GM19324 (cell line): ENCODE data around the gene CDH11.

ENCODE experiments used
- ATAC-seq: cut with Tn5 transposase; IDR thresholded peaks from one replicate; pipeline ENCODE4 v1.9.1; 2021; ENCODE audit warnings: mild to moderate bottlenecking, moderate library complexity; ENCODE audit not compliant: unreplicated experiment, low FRiP score

The CDH11 gene, protein sequence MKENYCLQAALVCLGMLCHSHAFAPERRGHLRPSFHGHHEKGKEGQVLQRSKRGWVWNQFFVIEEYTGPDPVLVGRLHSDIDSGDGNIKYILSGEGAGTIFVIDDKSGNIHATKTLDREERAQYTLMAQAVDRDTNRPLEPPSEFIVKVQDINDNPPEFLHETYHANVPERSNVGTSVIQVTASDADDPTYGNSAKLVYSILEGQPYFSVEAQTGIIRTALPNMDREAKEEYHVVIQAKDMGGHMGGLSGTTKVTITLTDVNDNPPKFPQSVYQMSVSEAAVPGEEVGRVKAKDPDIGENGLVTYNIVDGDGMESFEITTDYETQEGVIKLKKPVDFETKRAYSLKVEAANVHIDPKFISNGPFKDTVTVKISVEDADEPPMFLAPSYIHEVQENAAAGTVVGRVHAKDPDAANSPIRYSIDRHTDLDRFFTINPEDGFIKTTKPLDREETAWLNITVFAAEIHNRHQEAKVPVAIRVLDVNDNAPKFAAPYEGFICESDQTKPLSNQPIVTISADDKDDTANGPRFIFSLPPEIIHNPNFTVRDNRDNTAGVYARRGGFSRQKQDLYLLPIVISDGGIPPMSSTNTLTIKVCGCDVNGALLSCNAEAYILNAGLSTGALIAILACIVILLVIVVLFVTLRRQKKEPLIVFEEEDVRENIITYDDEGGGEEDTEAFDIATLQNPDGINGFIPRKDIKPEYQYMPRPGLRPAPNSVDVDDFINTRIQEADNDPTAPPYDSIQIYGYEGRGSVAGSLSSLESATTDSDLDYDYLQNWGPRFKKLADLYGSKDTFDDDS

DNA sequence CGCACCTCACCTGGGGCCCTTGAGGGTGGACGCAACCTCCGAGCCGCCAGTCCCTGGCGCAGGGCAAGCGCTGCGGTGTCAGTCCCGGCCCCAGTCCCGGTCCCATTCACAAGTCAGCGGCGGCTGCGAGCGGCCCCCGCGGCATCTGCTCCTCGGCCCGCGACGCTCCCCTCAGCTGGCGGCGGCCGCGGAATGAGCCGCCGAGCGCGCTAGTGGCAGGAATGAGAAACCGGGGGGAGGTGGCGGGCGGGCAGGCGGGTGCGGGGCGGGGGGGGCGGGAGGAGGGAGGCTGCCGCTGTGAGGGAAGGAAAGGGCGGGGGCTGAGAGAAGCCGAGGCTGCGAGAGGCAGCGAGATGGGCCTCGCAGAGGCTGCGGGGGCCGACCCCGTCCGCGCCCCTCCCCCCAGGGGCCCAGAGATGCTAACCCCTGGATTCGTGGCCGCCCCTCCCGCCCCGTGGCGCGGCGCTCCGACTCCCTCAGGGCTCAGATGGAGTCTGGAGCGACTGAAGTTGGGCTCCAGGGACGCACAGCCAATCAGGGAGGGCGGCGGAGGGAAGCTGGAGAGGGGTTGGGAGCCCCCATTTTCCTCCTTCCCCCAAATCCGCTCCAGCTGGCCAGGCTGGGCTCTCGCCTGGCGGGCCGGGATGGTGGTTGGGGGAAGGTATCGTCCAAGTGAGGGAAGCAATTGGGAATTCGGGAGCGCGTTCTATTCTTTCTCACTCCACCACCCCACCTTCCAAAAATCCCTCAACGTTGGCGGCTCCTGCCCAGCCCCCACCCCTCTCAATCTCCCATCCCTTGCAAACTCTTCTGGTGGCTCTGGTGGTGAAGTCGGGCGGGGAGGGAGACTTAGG is at the start of gene CDH11:
TSS of gene CDH11 (minus strand) at position 194 of the 854 bp plus-strand sequence. CDS start 117,194 bp downstream, outside the sequence.
- ATAC-seq, result no peak

DNA sequence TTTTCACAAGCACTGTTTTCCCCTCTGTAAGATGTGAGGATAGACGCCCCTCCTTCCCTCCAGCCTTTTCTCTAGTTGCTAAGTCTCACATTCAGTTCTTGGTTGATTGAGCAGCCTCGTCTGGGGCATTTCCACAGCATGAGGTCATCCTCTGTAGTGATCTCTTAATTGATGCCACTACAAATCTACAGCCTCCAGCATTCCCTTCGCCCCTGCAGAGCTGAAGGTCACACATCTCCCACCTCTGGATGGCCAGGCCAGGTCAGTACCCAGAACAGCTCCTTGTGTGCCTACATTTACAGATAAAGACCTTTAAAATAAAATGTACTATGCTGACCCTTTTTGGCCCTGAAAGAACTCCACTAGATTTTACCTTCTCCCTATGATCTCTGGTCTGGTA is 32.5 kb upstream of the CDH11 start:
- ATAC-seq, result no peak

DNA sequence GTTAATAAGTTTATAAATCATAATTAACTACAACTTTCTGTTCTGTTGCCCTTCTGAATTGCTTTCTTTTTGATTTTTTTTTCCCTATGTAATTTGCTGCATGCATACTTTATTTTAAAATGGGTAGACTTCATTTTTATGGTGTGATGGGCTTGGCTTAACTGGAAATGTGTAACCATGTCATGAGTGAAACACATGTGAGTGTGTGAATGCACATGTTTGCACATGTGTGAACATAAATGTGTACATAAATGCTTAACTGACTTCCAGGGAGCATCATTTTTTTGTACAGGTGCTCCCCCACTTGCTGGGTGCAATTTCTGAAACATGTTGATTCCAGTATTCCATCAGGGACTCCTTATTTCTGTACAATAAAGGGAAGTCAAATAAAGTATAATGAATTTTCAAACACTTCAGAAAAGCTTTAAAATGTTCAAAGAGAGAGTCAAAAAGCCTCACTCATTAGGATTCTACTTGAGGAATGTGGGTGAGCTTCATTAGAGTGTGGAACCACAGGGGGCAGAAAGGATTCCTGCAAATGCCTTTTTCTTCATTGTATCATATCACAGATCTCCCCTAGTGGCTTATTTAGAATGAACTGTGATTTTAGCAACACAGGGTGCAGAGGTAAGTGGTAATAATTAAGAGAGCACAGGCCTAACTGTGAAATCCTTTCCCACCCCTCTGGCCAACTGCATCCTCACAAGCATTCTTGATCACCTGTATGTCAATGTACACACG is 31.7 kb upstream of the CDH11 start:
- ATAC-seq, result no peak

DNA sequence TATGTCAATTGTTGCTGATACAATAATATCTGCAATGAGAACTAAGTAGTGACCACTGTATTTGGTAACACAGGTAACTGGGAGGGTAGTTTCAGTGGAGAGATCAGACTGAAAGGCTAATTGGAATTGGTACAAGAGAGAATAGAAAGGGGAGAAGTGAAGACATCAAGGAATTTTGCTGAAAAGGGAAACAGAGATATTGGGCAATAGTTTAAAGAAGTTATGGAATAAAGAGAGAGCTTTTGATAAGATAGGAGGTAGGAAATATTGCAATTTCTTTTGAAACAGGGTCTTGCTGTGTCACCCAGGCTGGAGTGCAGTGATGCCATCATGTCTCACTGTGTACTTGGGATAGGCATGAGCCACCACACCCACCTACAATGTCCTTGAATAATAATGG is 26.9 kb upstream of the CDH11 start:
- no peak for ATAC-seq

DNA sequence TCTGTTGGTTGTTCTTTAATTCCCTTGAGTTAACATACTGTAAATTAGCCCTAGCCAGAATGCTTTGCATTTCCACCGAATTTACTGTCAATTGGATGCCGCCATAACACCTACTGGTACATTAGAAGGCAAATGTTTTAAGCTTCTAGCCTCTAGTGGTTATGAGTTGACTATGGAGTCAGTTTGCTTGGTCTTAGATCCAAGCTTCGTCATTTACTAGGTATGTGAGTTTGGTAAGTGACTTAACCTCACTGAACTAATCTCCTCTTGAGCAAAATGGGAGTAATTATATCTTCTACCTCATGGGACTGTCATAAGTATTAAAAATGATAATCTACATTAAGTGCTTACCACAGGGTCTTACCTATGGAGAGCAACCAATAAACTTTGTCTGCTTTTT is 20.4 kb upstream of the CDH11 start:
- ATAC-seq, result no peak

DNA sequence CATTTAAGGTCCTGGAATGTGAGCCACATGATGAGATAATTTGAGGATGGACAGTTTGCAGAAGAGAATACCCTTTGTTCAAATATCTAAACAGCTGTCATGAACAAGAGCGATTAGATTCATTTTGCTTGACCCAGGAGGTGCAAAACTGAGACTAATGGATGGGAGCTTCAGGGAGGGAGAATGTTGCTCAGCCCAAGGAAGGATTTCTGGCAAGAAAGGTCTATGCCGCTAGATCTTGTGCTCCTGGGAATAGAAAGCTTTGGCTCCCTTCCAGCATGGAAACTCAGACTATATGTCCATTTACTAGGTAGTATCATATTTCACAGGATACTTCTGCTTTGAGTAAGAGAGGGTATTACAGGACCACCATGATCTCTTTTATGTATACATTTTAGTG is 14.8 kb upstream of the CDH11 start:
- ATAC-seq, result no peak

DNA sequence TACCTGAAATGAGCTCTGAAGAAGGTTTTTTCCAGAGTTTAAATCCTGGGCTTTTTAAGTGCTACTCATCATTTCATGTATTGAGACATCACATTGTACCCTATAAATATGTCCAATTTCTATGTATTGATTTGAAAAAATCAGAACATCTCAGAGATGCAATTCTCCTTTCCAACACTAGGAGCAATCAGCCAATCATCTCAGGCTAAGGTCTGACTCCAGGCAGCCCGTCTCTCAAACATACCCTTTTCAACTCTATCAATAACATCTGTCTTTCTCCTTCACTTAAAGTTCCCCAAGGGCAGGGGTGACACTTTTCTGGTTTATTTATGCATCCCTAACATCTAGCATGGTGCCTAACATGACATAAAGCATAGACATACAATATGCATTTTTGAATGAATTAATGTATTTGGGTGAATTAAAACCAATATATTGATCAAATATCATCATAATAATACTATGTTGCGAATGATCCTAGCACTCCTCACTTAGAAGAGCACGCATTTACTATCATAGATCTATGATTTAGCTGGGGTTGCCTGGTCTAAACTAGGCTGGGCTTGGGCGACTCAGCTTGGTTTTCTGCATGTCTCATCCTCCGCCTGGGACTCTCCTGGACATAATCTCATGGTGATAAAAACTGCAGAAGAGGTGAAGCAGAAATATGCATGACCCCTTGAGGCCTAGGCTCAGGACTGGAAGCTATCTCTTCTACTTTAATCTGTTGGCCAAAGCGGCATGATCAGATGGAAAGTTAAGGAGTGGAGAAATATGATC is 5.2 kb upstream of the CDH11 start:
- ATAC-seq, result no peak

DNA sequence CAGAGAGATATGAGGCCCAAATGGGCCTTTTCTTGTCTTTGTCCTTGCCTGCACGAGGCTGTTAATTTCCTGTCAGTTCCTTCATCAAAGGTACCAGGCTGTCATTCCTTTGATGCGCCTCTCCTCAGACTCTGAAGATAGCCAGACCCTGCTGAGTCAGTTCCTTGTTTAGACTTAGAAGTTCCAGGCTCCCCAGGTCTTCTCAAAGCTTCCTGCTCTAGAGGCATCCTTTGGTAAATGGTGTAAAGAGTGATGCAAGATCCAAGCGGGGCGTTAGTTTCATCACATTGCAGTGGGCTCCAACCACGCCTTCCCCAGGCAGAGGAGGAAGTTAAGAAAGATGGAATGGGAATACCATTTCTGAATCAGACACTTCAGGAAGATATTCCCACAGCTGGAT is 4.0 kb upstream of the CDH11 start:
- no peak for ATAC-seq

DNA sequence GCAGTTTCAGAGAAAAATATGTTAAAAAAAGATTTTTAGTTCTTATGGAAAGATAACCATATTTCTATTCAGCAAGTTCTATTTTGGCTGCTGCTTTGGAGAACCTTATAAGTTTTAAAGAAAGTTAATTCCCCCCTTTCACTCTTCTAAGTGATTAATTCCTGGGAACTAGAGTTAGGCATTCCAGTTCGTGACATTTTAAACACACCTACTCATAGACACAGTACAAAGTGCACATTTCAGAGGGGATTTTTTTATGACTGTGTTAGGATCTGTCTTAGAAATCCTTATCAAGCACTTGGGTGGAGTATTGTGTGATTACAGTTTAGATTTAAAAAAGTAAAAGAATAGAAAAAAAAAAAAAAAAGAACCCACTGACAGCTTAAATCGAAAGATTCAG is 3.5 kb upstream of the CDH11 start:
- no peak for ATAC-seq

DNA sequence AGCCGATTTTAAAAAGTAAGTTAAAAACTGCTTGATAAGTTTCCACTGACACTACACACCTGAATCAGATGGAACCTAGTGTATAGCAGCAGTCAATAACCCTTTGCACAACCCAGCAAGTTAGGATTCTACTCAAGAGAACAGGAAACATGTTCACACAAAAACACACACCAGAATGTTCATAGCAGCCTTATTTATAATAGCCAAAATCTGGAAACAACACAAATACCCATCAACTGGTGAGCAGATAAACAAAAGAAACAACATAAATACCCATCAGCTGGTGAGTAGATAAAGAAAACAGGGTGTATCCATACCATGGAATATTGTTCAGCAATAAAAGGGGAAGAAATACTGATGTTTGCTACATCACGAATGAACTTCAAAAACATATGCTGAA is 2.7 kb upstream of the CDH11 start:
- no peak for ATAC-seq

DNA sequence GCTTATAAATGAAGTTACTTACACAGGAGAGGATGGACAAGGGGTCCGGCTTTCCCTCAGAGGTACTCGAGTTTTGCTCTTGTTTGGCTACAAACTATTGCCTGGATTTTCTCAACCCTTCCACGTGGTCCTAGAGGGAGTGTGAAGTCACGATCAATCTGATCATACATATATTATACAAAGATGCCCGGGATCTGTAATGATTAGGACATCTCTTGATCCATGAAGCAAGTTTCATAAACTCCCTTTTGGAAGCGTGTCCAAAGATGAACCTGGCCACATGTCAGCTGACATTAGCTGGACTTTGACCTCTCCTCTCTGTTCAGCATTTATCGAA is 2.3 kb upstream of the CDH11 start:
- no peak for ATAC-seq

DNA sequence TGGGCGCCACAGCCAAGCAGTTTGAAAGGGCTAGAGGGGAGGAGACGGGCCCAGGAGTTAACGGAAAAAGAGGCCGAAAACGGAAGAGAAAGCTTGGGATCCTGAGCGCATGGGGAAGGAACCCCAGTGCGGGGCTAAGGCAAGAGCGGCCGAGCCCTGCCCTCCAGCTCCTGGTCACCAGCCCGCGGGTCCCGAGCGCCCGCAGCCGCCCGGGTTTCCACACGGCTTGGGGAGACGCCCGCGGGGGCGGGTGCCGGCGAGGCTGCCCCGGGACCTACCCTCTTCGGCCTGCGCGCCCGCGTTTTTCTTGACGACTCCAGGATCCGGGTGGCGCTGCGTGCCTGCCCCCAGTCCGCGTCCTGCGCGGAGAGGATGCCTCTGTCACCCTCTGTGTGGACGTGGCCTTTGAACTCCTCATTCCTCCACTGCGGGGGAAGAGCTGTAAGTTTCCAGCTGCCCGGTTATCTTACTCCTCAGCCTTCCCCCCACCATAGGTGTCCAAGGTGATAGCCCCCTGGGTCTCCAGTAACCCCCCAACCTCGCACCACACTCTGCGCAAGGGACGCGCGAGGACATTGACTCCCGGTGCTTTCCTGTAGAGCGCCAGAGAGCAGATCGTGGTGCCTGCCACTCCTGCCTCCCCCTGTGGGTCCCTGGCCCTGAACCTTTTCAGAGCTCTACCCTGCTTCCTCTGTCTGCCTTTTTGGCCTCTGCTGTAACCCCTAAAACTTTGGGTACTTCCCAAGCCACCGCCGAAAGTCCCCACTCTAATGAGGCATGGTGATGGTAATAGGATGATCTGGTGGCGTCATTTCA is 1.7 kb upstream of the CDH11 start:
- ATAC-seq, result no peak

DNA sequence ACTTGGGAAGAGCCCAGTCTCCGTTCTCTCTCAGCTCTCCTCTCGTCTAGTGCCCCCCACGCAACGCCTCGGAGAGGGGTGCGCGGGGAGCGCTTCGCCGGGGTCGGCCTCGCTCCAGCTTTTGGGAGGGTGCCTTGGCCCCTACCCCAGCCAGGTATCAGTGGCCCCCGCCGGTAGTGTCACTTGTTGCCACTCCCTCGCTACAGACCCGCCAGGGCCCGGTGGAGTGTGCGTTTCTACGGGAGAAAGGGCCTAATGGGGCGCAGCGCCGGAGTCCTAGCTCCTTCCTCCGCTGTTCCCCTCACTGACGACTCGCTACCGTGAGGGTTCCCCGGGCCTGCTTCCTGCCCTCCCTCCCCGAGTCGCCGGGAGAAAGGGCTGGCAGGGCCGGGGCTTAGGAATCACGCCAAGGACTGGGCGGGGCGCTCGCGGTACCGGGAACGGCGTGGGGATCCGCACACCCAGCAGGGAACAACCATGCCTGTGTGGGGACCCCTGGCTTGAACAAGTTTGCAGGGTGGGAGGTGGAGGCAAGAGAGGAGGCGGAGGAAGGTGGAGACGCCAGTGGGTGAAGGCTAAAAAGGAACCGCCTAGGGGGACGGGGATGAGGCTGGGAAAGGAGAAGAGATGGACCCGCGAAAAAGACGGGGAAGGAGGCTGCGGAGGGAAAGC is 997 bp upstream of the CDH11 start:
- no peak for ATAC-seq

DNA sequence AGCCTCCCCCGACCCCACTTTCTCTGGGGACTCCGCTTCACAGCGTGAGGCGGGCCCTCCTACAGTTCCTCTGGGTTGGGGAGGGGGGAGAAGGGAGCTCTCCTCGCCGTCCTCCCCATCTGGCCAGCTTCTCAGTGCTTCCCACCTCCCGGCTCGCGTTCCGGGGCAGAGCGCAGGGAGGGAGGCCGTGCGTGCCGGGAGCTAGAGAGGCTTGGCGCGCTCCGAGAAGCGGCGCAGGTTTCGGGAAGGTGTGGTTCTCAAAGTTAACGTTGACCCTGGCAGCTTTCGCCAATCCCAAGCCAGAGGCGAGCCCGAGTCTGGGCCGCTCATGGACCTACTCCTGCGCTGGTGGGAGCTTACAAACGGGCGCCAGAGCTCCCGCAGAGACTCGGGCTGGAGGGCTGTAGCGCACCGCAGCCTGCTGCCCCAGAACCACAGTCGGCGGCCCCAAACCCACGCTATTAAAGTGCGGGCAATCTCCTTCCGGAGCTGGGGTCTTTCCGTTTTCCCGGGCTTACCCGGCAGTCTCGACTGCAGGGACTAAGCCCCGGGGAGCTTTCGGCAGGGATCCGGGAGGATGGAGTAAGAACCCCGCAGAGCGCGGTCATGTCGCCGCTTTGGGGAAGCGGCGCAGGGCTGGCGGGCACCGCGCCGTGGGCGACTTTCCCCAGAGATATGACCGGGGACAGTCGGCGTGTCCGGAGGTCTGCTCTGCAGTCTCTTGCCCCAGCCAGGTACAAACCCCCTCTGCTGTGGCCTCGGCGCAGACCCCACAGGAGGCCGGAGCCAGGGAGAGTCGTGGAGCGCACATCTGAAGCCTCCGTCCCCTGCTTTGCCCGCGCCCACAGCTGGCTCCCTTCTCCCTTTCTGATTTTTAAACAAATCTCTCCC is 787 bp downstream of the CDH11 start:
- ATAC-seq, result no peak

DNA sequence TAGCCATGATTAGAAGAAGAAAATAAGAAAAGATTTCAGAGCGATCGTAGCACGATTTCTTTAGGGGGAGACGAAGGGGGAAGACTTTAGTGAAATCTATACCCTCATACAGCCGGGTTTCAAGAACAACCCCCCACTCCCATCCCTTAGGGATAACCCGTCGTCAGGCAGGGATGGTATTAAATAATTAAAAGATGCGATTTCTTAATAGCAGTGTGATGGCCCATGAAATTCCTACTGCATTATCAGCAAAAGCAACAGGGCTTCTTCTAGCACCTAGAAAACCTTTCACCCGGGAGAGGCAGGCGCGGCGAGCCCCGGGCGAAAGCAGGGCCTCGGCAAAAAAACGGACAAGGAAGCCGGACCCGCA is 1.4 kb downstream of the CDH11 start:
- ATAC-seq, result no peak

DNA sequence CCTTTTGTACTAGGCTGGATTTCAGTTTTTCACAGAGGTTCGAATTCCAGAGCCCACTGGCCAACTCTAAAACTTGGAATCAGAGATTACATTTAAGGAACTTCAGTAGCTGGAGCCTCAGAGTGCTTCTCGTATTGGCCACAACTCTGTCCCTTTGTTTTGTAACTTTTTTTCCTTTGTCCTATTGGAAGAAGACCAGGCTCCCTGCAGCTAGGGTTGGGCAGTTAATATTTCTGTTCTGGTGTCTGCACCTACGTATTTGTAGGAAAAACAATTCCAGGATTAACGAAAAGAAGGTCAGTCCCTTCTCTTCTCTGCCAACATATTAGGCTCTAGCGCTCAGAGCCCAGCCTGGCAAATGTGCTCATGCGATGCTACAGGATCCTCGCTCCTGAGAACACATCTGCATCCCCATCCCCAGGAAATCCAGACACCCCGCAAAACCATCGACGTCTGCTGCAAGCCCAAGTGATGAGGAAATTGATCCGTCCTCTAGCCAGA is 1.9 kb downstream of the CDH11 start:
- no peak for ATAC-seq

DNA sequence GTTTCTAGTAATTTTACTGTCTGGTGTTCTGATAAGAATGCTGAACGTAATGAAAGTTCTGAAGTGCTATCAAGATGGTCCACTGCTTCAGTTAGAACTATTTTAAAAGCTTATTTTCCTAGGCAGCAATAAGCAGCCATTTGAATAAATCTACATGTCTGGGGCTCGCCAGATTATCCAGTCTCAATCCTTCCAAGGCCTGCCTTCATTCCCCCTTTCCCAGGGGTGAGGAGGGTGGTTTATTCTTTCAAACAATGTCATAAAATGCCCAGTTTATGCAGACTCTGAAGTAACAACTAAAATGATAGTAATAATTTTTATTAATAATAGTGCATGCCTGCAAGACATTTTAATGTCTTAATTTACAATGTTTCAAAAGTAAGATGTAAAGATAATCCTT is 2.4 kb downstream of the CDH11 start:
- no peak for ATAC-seq
